WERI-Rb-1 (cell line): Measurements from ENCODE around the gene ST3GAL3.

Source experiments
- DNase-seq: peaks from one replicate; pipeline ENCODE4 v3.0.0-alpha.2; 2020
- H3K27ac ChIP-seq: fragments of 250-450 bp; sonication (Bioruptor Pico); 2 replicates; pipeline ENCODE4 v1.5.1; 2020; ENCODE audit warnings: mild to moderate bottlenecking, moderate library complexity
- H3K27me3 ChIP-seq: fragments of 250-450 bp; sonication (Bioruptor Pico); 2 replicates; pipeline ENCODE4 v1.5.1; 2021; ENCODE audit warnings: mild to moderate bottlenecking, low read depth, moderate library complexity; ENCODE audit not compliant: insufficient read depth, severe bottlenecking
- H3K36me3 ChIP-seq: fragments of 250-450 bp; sonication (Bioruptor Pico); 2 replicates; pipeline ENCODE4 v1.5.1; 2020; ENCODE audit warnings: mild to moderate bottlenecking, moderate library complexity
- H3K4me3 ChIP-seq: 2 replicates; pipeline ENCODE4 v1.5.1; 2011; ENCODE audit warnings: low read depth, mild to moderate bottlenecking, control low read depth, low read length
- H3K9me3 ChIP-seq: fragments of 250-450 bp; sonication (Bioruptor Pico); 2 replicates; pipeline ENCODE4 v1.5.1; 2021; ENCODE audit warnings: mild to moderate bottlenecking, moderate library complexity; ENCODE audit not compliant: severe bottlenecking
- CTCF ChIP-seq: IDR thresholded peaks from 2 replicates; pipeline ENCODE4 v1.5.1; 2011; ENCODE audit warnings: low read depth, mild to moderate bottlenecking, control low read depth, inconsistent platforms, low read length

ST3GAL3 gene

GRCh38 chr1:43924516-43924915 lies 217.2 kb downstream of the ST3GAL3 start:
- H3K27me3 ChIP-seq: no peaks in the 10 kb centered on the region
- H3K27ac ChIP-seq: no peak overlapping the region
- H3K36me3 ChIP-seq: no peaks in the 10 kb centered on the region
- peak; percentile 45 for DNase-seq
- no peak for TF ChIP-seq CTCF
- H3K4me3 ChIP-seq: no peak overlapping the region
- H3K9me3 ChIP-seq: no peaks in the 10 kb centered on the region

- H3K9me3 ChIP-seq: no peaks in the 10 kb centered on the region
- TF ChIP-seq CTCF: no peak
- no peak overlapping the region for H3K4me3 ChIP-seq
- H3K27me3 ChIP-seq: no peaks in the 10 kb centered on the region
- no peaks in the 10 kb centered on the region for H3K36me3 ChIP-seq
- H3K27ac ChIP-seq: no peak overlapping the region
- DNase-seq: no peak
Observed at GRCh38 chr1:43925846-43926245, 218.5 kb downstream of the ST3GAL3 start.

- DNase-seq: peak; percentile 43
- H3K4me3 ChIP-seq: no peak overlapping the region
- H3K27me3 ChIP-seq: no peaks in the 10 kb centered on the region
- no peak overlapping the region for H3K27ac ChIP-seq
- no peaks in the 10 kb centered on the region for H3K9me3 ChIP-seq
- peak; percentile 76 for TF ChIP-seq CTCF
- no peaks in the 10 kb centered on the region for H3K36me3 ChIP-seq
Observed at GRCh38 chr1:43930168-43930948, 223.0 kb downstream of the ST3GAL3 start.

GRCh38 chr1:43930949-43931275 lies 223.6 kb downstream of the ST3GAL3 start:
- H3K27ac ChIP-seq: no peak overlapping the region
- no peaks in the 10 kb centered on the region for H3K27me3 ChIP-seq
- no peaks in the 10 kb centered on the region for H3K9me3 ChIP-seq
- no peak overlapping the region for H3K4me3 ChIP-seq
- TF ChIP-seq CTCF: no peak
- no peaks in the 10 kb centered on the region for H3K36me3 ChIP-seq
- no peak for DNase-seq

- no peaks in the 10 kb centered on the region for H3K36me3 ChIP-seq
- no peaks in the 10 kb centered on the region for H3K9me3 ChIP-seq
- H3K4me3 ChIP-seq: no peak overlapping the region
- H3K27me3 ChIP-seq: no peaks in the 10 kb centered on the region
- DNase-seq: no peak
- no peak overlapping the region for H3K27ac ChIP-seq
- no peak for TF ChIP-seq CTCF
Observed at GRCh38 chr1:43931711-43932660, 224.7 kb downstream of the ST3GAL3 start.
